ENCODE results near the gene RNF214.
"Not testable (repeated sequence)": the region's sequence is repeated elsewhere in the genome, so short reads cannot be mapped to it uniquely, and the experiment has no call there.

Gene RNF214

GRCh38 chr11:117231842-117232091 lies 704 bp upstream of the RNF214 start, which contains the start of gene PCSK7:
TSS of gene PCSK7 (minus strand) at chr11:117232073. CDS start at chr11:117229844, 2,229 bp downstream.
- peak in 1 of 2 experiments; percentile 74 for DNase-seq

DNA sequence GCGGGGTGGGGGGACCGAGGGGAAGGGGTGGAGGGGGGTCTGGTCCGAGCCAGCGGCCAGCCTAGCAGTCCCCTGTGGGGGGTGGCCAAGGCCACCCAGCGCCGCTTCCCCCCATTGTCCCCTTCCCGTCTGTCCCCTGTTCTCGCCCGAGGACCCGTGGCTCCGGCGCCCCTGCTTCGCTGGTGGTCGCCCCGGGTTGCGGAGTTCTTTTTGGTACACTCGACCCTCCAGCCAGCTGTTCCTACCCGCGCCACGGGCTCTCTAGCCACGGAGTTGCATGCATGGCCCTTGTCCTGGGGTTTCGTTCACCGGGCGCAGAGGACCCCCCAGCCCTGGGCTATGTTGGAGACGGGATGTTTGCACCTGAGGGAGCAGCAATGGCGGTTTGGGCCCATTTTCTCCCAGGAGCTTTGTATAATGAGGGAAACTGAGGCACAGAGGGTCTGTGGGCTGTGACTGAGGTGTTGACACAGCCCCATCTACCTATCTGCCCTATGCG lies 489 bp downstream of the RNF214 start:
- DNase-seq = peak; percentile 43 to 47

- DNase-seq = no peak
Measured at GRCh38 chr11:117238221-117238620, 5.8 kb downstream of the RNF214 start.

DNA sequence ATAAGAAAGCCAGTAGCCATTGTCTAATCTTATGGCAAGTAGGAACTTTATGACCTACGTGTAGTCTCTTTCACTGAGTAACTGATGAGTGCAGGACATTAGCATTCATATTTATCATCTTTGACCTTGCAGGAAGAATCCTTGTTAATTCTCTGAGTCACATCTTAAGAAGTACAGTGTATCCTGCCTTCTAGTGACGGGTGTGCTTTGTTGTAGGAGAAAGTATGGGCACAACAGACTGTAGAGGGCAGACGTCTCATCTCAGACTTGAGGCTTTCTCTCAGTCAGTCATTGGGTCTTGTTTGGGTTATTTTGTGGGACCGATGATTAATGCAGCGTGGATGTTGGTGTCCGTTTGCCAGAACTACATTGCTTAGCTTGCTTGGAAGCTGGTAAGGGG lies 6.8 kb downstream of the RNF214 start:
- DNase-seq = no peak

GRCh38 chr11:117248341-117248740 lies 15.9 kb downstream of the RNF214 start:
- no peak for DNase-seq

DNA sequence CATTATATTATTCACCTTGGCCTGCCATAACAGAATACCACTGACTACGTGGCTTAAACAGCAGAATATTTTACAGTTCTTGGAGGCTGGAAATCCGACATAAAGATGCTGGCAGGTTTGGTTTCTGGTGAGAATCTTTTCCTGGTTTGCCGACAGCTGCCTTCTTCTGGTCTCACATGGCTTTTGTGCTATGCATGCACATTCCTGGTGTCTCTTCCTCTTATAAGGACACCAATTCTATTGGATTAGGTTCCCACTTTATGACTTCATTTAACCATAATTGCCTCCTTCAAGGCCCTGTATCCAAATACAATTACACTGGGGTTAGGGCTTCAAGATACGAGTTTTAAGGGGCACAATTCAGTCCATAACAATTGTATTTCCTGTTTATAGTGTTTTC lies 17.1 kb downstream of the RNF214 start:
- DNase-seq = no peak

- DNase-seq = no peak
Measured at GRCh38 chr11:117251506-117251905, 19.0 kb downstream of the RNF214 start.

DNA sequence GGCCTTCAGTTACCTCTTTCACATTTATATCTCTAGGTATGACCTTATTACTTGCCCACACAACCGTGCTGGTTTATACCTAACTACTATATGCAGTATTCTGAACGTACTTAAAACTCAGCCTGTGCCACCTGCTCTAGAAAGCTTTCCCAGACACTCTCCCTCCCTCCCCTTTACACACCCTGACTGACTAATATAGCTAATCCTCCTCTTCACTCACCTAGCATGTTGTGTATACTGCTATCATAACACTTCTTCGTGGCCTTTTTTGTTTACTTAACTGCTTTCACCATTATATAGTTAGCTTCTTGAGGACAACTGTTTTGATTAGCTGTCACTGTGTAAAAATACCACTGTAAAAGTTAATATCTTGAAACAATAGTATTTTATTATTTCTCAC lies 23.5 kb downstream of the RNF214 start:
- no peak for DNase-seq

DNA sequence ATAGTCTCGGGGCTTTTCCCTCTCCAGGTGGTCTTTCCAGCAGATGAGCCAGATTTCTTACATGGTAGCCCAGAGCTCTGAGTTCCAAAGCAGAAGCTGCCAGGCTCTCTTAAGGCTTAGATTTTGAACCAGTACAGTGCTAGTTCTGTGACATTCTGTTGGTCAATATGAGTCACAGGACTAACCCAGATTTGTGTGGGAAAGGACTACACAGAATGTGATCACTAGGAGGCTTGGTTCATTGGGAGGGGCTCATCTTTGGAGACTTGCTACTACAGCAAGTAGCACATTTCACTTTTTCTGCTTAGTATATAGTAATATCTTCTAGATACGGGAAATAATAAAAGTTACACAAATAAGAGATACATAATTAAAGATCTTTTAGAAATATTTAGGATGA lies 24.1 kb downstream of the RNF214 start:
- no peak for DNase-seq

DNA sequence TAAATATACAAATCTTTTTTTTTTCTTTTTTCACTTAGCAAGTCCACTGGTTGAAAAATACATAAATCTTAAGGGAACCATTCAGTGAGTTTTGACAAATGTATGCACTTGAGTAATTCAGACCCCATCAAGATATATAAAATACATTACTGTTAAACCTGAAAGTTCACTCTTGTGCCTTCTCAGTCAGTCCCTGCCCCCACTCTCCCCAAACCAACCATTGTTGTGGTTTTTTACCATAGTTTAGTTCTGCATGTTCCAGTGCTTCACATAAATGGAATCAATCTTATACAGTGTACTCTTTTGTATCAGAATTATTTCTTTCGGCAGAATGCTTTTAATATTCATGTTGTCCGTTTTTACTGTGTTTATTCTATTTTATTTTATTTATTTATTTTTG lies 26.1 kb downstream of the RNF214 start:
- no peak for DNase-seq

DNA sequence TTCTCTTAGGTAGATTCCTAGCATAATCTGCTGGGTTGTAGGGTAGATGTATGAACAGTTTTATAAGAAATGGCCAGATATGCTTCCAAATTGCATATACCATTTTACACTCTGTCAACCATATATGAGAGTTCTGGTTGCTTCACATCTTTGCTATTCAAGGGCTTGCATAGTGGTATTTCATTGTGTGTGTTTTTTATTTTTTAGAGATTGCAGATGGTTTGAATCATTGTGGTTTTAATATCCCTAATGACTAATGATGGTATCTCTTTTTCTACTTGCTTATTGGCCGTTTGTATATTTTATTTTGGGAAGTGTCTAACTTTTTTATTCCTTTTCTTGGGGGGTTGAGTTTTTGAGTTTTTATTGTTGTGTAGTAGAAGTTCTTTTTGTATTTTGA lies 26.9 kb downstream of the RNF214 start:
- no peak for DNase-seq

DNA sequence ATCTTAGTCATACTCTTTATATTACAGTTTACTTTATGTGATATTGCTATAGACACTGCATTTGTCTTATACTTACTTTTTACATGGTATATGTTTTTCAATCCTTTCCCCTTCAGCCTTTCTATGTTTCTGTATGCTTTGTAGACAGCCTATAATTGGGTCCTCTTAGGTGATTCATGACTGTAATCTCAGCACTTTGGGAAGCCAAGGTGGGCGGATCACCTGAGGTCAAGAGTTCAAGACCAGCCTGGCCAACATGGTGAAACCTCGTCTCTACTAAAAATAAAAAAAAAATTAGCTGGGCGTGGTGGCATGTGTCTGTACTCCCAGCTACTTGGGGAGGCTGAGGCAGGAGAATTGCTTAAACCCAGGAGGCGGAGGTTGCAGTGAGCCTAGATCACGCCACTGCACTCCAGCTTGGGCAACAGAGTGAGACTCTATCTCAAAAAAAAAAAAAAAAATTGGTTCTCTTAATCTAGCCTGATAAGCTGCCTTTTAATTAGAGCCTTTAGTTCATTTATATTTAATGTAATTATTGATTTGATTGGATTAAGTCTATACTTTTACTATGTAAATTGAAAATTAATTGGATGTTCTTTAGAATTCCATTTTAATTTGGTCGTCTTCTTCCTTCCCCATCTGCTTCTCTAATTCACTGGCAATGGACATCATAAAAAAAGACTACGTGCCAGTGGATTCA lies 32.3 kb downstream of the RNF214 start:
- not testable (repeated sequence) for DNase-seq

- no peak for DNase-seq
Measured at GRCh38 chr11:117265745-117266144, 33.3 kb downstream of the RNF214 start.

DNA sequence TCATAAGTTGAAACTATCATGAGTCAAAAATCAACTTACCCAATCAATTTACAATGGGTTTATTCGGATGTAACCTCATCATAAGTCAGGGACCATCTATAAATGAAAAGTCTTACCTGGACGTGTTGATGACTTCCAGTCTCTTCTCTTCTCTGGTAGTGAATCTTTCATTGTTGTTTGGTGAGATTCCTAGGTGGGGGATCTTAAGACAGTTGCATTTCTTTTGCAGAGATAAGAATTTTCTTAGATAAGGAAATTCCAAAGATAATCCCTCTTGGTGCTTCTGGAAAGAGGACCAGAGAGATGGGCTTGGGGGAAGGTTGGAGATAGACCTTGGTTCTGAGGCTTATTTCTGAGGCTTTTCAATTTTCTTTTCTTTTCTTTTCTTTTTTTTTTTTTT lies 37.4 kb downstream of the RNF214 start:
- no peak for DNase-seq

- DNase-seq = no peak
Measured at GRCh38 chr11:117271208-117271607, 38.7 kb downstream of the RNF214 start.

DNA sequence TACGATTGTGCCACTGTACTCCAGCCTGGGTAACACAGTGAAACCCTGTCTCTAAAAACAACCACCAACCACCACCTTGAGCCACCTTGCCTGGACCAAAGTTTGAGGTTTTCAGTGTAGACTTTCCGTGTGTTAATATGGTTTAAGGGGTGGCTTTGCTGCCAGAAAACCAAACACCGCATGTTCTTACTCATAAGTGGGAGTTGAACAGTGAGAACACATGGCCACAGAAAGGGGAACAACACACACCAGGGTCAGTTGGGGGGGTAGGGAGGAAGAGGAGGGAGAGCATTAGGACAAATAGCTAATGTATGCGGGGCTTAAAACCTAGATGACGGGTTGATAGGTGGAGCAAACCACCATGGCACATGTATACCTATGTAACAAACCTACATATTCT lies 39.7 kb downstream of the RNF214 start:
- DNase-seq = not testable (repeated sequence)

DNA sequence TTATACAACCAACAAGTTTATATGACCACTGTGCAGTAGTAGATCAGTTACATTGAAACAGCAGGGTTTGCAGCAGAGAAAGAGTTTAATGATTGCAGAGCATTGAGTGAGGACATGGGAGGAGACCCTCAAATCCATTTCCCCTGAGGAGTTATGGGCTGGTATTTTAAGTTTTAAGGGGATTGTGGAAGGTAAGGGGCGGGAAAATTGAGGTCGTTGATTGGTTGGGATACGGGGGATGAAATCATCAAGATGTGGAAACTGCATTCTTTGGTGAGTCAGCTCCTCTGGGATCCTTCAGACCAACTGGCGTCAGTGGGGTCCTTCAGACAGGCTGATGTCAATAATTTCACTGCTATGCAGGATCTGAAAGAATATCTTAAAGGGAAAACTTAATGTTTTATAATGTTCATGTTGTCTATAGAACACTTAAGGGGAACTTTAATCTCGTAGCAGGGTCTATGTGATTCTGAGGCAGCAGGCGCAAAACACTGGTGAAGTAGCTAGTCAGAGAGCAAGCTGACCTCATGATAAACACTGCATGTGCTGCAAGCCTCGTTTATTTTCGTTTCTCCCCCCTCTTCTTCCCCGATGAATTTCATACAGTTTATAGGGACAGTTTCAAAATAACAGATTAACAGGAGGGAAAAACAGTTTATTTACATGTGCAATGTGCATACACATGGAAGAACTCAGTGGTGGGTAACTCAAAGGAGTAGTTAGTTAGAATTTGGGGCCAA lies 41.2 kb downstream of the RNF214 start:
- DNase-seq = no peak

- no peak for DNase-seq
Measured at GRCh38 chr11:117278347-117278746, 45.9 kb downstream of the RNF214 start.

- no peak for DNase-seq
Measured at GRCh38 chr11:117279711-117280376, 47.4 kb downstream of the RNF214 start.

DNA sequence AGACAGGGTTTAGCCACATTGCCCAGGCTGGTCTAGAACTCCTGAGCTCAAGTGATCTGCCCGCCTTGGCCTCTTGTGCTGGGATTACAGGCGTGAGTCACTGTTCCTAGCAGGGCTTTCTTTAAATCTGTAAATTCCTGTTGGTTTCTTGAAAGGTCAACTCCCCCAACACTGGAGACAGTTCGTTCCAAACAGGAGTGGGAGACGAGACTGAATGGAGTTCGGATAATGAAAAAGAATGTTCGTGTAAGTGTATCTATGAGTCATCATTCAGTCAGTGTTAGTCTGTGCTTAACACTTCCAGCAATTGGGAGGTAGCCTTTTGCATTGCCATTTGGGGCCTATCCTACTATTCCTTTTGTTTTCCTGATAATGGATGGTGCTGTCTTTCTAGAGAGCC lies 48.7 kb downstream of the RNF214 start:
- no peak for DNase-seq

DNA sequence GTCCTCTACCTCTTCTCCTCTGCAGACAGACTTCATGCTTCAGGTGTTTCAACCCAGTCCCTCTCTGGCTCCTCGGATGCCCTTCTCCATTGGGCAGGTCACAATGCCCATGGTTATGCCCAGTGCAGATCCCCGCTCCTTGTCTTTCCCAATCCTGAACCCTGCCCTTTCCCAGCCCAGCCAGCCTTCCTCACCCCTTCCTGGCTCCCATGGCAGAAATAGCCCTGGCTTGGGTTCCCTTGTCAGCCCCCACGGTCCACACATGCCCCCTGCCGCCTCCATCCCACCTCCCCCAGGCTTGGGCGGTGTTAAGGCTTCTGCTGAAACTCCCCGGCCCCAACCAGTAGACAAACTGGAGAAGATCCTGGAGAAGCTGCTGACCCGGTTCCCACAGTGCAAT lies 49.4 kb downstream of the RNF214 start:
- DNase-seq = no peak

- no peak for DNase-seq
Measured at GRCh38 chr11:117282956-117283355, 50.5 kb downstream of the RNF214 start.

GRCh38 chr11:117284053-117284452 lies 51.6 kb downstream of the RNF214 start:
- no peak for DNase-seq

DNA sequence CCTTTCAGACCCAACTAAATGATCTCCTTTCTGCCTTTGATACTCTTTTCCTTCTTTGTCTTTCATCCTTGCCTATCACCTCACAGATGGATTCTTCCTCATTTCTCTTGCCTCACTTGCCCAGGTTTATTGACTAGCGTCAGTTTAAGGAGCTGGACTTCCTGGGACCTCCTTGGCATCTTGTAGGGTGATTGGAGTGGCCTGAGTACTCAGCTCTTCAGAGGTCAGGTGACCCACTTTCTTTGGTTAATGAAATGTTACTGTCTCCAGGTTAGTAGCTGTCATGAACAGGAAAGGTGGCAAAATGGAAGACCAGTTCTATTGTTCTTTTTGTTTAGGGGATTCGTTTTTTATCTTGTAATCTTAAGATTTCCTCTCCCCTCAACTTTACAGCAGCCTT lies 54.1 kb downstream of the RNF214 start:
- DNase-seq = no peak

Measured in activated T-cell treated with anti-CD3 and anti-CD28 coated beads, Interleukin-2, amount 50 U/mL, for 48 hours (primary cell).